ENCODE measurements around the gene HOXB4.

DNA sequence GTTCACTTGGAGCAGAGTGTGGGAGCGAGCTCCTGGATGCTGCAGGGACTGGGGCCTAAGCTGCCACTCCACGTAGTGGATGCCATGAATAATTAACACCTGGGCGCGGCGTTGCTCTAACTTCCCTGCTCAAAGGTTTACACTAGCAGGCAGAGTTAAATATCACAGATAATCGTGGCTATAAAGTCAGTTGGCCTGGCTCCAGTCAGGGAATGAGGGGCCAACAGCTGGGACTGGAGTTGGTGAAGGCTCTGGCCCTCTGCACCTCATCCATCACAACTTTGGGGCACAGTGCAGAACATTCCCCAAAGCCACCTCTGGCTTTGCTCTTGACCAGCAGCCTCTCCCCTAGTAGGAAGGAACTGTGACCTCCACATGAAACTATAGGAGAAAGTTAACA lies 10.9 kb downstream of the HOXB4 start:
- TF ChIP-seq, protein P1, sequence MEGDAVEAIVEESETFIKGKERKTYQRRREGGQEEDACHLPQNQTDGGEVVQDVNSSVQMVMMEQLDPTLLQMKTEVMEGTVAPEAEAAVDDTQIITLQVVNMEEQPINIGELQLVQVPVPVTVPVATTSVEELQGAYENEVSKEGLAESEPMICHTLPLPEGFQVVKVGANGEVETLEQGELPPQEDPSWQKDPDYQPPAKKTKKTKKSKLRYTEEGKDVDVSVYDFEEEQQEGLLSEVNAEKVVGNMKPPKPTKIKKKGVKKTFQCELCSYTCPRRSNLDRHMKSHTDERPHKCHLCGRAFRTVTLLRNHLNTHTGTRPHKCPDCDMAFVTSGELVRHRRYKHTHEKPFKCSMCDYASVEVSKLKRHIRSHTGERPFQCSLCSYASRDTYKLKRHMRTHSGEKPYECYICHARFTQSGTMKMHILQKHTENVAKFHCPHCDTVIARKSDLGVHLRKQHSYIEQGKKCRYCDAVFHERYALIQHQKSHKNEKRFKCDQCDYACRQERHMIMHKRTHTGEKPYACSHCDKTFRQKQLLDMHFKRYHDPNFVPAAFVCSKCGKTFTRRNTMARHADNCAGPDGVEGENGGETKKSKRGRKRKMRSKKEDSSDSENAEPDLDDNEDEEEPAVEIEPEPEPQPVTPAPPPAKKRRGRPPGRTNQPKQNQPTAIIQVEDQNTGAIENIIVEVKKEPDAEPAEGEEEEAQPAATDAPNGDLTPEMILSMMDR (conservative IDR thresholded peaks at IDR 0.05), result no peak
- no peak for TF ChIP-seq EZH2 (IDR thresholded peaks at IDR 0.05; ENCODE audit: low read depth)

All from PC-9 (cell line).